Measurements from ENCODE around the gene ANKFY1.

Gene ANKFY1

DNA sequence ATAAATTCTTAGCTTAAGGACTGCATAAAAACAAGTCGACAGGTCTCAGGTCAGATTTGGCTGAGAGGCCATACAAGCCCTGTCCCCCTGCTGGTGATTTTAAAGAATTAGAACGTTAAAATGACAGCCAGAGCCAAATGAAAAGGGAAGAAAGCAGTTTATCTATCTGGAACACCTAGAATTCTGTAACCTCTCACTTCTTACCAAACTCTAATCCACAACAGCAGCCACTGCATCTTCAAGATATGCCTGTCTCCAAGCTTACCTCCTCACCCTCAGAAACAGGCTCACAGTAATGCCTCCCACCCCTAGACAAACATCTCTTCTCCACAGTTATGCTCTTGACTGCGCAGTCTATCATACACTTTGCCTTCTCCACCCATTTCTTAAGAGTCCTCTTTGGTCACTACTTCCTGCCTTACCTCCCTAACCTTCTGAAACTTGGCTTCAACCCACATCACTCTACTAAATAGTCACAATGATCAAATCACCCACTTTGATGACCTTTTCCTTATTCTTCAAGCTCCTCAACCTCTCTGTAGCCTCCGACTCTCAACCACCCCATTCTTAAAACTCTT is 14.2 kb downstream of the ANKFY1 start:
- TF ChIP-seq, protein P1, sequence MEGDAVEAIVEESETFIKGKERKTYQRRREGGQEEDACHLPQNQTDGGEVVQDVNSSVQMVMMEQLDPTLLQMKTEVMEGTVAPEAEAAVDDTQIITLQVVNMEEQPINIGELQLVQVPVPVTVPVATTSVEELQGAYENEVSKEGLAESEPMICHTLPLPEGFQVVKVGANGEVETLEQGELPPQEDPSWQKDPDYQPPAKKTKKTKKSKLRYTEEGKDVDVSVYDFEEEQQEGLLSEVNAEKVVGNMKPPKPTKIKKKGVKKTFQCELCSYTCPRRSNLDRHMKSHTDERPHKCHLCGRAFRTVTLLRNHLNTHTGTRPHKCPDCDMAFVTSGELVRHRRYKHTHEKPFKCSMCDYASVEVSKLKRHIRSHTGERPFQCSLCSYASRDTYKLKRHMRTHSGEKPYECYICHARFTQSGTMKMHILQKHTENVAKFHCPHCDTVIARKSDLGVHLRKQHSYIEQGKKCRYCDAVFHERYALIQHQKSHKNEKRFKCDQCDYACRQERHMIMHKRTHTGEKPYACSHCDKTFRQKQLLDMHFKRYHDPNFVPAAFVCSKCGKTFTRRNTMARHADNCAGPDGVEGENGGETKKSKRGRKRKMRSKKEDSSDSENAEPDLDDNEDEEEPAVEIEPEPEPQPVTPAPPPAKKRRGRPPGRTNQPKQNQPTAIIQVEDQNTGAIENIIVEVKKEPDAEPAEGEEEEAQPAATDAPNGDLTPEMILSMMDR (IDR thresholded peaks at IDR 0.05; ENCODE audit: insufficient read depth, low read length, missing control alignments), result peak; percentile 41
- POLR2A ChIA-PET, result no interaction called here
- no peak for DNase-seq (ENCODE audit: low read depth, low spot score)

DNA sequence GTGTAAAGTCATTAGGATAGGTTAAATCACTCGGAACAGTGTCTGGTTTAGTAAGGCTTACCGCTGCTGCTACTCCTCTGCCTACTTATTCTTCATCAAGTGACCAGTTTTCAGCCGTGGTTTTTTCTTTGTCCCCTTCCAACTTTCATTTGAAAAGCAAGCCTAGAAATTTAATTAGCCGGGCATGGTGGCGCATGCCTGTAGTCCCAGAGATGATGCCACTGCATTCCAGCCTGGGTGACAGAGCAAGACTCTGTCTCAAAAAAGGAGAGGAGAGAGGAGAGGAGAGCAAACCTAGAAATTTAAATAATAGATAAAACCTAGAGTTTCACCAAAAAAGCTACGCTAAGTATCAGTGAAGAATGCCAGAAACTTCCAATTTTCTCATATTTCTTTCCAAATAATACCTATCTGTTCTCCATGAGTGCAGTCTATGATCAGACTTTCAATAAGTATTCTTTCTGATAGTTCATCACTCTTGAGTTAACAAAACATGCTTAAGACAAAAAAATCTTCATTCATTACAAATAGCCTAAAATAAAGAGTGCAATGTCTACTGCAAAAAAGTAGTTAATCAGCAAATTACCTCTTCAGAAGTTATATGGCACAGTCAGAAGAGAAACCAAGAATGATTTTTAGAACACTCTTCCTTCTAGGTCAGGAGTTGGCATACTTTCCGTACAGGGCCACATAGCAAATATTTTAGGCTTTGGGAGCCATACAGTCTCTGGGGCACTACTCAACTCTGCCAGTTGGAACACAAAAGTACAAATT is 15.1 kb downstream of the ANKFY1 start:
- ChIA-PET CTCF (interaction anchor here (0.8 to 7.4 kb wide), 15 partner anchors 9 to 125 kb away, joined by 3 to 72 read pairs (median 8); partner anchors contain the start of gene ANKFY1), POLR2A (no interaction called here)
- TF ChIP-seq, protein P1 (IDR thresholded peaks at IDR 0.05; ENCODE audit: insufficient read depth, low read length, missing control alignments), result no peak
- no peak overlapping the region for H3K4me3 ChIP-seq (ENCODE audit: low read depth, low read length)
- no peak for DNase-seq (ENCODE audit: low read depth, low spot score)

More for the DNA sequence above, 14.2 kb downstream of the ANKFY1 start:
- CTCF ChIA-PET, result interaction anchor here (0.8 to 7.4 kb wide), 19 partner anchors 9 to 147 kb away, joined by 3 to 72 read pairs (median 7); partner anchors contain the start of gene ANKFY1
- no peak overlapping the region for H3K4me3 ChIP-seq (ENCODE audit: low read depth, low read length)

DNA sequence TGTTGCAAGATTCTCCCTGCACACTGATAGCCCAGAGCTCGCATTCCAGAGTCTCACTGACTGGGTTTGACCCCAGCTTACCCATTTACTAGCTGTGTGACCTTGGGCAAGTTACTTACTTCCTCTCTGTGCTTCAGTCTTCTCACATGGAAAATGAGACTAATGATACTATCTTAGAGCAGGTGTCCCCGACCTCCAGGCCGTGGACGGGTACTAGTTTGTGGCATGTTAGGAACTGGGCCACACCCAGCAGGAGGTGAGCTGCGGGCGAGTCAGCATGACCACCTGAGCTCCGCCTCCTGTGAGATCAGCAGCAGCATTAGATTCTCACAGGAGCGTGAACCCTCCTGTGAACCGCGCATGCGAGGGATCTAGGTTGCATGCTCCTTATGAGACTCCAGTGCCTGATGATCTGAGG is 15.8 kb downstream of the ANKFY1 start:
- ChIA-PET POLR2A (no interaction called here), CTCF (interaction anchor here (0.9 to 7.4 kb wide), 9 partner anchors 8 to 48 kb away, joined by 5 to 70 read pairs (median 14); no protein-coding TSS in a partner anchor)
- TF ChIP-seq, protein P1 (IDR thresholded peaks at IDR 0.05; ENCODE audit: insufficient read depth, low read length, missing control alignments), result no peak
- no peak overlapping the region for H3K4me3 ChIP-seq (ENCODE audit: low read depth, low read length)
- DNase-seq (ENCODE audit: low read depth, low spot score), result no peak

DNA sequence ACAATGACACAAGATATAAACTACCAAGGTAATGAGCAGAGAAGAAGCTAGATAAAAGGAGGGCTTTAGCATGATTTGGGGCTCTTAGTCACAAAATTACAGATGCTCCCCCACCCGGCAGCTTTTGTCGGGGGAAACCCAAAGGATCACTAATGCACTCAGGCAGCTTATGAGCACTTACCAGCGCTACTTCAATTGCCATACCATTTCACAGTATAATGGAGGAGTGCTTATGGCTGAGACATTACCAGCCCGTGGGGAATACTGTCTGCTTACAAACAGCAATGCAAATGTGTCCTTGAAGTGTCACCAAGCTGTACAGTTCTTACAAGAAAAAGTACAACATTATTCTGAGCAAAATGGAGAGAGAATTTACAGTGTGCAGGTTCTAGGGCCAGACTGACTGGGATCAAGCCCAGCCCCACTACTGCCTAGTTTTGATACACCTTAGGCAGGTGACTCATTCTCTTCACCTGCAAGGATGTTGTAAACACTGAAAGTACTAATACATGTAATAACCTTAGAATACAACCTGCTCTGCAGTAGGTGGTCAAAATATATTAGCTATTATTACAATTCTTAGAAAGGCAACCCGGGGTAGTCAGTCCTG is 16.3 kb downstream of the ANKFY1 start:
- POLR2A ChIA-PET, result no interaction called here
- TF ChIP-seq, protein P1 (IDR thresholded peaks at IDR 0.05; ENCODE audit: insufficient read depth, low read length, missing control alignments), result no peak
- CTCF ChIA-PET, result interaction anchor here (0.9 to 7.4 kb wide), 7 partner anchors 8 to 47 kb away, joined by 5 to 70 read pairs (median 10); no protein-coding TSS in a partner anchor
- H3K4me3 ChIP-seq (ENCODE audit: low read depth, low read length), result no peak overlapping the region
- DNase-seq (ENCODE audit: low read depth, low spot score), result no peak

DNA sequence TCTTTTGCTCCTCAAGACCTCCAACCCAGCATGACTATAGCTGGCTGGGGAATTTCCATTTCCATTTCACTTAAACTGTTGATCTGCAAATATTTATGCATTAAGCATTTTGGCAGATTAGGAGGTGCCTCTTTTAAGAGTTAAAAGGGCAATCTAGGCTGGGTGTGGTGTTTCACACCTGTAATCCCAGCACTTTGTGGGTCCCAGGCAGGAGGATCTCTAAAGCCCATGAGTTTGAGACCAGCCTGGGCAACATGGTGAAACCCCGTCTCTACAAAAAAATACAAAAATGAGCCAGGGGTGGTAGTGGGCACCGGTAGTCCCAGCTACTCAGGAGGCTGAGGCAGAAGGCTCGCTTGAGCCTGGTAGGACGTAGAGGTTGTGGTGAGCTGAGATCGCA is 17.1 kb downstream of the ANKFY1 start:
- ChIA-PET CTCF (interaction anchor here (0.8 to 7.4 kb wide), 5 partner anchors 11 to 55 kb away, joined by 3 to 70 read pairs (median 9); no protein-coding TSS in a partner anchor), POLR2A (no interaction called here)
- DNase-seq (ENCODE audit: low read depth, low spot score), result no peak
- TF ChIP-seq, protein P1 (IDR thresholded peaks at IDR 0.05; ENCODE audit: insufficient read depth, low read length, missing control alignments), result no peak
- no peak overlapping the region for H3K4me3 ChIP-seq (ENCODE audit: low read depth, low read length)

DNA sequence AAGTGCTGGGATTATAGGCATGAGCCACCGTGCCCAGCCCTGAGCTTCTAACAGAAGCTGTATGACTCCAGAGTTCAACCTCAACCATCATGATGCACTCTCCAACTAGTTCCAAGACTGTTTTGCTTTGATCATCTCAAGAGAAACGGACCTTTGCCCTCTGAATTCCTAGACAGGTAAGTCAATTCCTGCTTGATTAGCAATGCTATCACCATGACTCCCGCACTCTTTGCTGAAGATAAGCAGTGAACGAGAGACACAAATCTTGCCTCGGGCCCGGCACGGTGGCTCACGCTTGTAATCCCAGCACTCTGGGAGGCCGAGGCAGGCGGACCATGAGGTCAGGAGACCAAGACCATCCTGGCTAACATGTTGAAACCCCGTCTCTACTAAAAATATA is 22.2 kb downstream of the ANKFY1 start:
- DNase-seq (ENCODE audit: low read depth, low spot score), result no peak
- TF ChIP-seq, protein P1 (IDR thresholded peaks at IDR 0.05; ENCODE audit: insufficient read depth, low read length, missing control alignments), result no peak
- ChIA-PET POLR2A (no interaction called here), CTCF (interaction anchor here (1.2 to 6.6 kb wide), 5 partner anchors 8 to 26 kb away, joined by 3 to 41 read pairs (median 13); partner anchors contain the start of gene ANKFY1)
- H3K4me3 ChIP-seq (ENCODE audit: low read depth, low read length), result no peak overlapping the region

Measured in AG04449 (cell line).